GM19372 (cell line): ENCODE results near the gene PRKCQ.

Source experiments
- ATAC-seq: cut with Tn5 transposase; IDR thresholded peaks from one replicate; pipeline ENCODE4 v1.9.1; 2021; ENCODE audit warnings: mild to moderate bottlenecking, low read depth, moderate library complexity; ENCODE audit not compliant: unreplicated experiment

PRKCQ gene

DNA sequence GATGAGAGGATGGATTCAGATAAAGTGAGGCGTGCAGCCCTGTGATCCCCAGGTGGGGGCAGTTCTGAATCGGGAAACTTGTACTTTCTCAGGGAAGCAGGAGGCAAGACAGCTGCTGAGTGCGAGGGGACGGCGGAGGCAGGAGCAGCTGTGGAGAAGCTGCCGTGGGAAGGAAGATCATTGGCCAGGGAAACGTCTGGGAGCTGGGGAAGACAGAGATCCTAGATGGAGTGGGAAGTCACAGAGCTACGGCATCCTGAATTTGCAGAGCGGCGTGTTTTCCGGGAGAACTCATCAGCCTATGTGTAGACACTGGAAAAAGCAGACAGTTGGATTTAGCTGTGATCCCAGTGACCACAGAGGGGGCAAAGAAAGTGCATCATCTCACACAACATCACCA is 9.2 kb downstream of the PRKCQ start:
- no peak for ATAC-seq

DNA sequence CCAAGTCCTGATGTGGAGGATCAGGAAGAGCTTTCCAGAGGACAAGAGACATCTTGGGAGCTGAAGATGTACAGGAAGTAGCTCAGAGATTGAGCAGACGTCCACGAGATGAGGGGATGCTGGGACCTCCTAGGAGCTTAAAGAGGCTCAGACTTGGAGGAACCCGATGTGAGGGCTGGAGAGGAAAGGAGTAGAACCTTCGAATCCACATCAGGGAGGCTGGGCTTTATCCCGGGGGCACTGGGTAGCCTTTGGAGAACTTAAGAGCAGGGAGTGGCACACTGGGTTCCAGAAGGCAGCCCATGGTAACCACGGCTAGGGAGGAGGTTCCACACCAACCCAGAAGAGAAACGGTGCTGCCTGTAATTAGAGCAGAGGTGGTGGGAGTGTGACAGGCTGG is 10.8 kb downstream of the PRKCQ start:
- no peak for ATAC-seq

DNA sequence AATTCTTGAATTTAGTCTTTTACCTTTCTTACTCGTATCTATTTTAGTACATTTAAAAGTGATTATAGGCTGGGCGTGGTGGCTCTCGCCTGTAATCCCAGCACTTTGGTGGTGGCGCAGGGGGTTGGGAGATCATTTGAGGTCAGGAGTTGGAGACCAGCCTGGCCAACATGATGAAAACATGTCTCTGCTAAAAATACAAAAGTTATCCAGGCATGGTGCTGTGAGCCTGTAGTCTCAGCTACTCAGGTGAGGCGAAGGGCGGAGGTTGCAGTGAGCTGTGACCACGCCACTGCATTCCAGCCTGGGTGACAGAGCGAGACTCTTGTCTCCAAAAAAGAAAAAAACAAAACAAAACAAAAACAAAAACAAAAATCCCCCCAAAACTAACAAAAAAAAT is 12.2 kb downstream of the PRKCQ start:
- ATAC-seq, result no peak

DNA sequence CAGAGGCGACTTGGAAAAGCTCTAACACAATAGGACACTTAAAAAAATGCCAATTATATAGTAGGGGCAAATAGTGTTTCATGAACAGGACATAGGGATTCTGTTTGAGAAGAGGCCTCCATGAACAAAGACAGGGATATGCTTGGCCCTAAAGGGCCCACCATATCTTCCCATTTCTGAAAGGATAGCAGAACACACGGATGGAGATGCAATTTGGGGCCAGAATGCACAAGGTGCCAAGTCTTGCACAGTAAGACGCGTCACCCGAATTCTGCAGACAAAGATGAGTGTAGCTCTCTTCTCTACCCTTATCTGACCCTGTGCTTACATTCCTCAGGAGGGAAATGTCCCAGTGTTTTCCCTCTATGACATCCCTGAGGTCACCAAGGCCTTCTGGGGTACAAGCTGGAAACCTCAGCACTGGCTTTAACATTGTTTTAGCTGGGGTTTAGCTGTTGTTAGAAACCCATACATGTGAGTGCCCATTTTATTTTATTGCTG is 12.8 kb downstream of the PRKCQ start:
- ATAC-seq, result no peak

DNA sequence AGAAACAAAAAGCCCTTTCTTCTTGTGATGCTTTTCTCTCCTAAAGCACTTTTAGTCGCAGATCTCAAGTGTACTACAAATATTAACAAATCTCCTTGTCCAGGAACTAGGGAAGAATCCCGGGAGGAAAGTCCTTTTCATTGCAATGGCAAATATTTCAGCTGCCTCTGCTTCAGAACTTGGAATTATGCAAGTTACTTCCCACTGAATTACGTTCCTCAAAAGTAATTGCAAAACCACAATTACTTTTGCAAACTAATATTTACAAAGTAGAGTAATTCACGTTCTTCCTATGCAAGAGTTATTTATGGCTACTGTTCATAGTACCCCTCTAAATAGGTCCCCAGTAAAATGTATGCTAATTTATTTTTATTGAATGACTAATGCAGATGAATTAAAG is 14.5 kb downstream of the PRKCQ start:
- no peak for ATAC-seq

DNA sequence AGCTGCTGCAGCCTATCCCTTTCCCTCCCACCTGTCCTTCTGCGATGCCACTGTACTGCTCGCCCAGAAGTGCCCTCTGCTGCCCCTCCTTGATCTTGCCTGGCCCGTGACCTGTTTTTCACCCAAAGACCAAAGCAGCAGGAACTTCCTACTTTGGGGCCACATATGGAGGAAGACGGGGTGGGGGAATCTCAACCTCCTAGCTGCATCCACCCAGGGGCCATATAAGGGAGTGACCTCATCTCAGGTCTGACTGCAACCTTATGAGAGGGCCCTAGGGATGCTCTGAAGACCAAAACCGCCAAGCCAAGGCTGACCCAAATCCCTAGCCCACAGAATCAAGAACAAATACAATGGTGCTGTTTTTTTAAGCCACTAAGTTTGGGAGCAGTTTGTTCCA is 15.7 kb downstream of the PRKCQ start:
- no peak for ATAC-seq

DNA sequence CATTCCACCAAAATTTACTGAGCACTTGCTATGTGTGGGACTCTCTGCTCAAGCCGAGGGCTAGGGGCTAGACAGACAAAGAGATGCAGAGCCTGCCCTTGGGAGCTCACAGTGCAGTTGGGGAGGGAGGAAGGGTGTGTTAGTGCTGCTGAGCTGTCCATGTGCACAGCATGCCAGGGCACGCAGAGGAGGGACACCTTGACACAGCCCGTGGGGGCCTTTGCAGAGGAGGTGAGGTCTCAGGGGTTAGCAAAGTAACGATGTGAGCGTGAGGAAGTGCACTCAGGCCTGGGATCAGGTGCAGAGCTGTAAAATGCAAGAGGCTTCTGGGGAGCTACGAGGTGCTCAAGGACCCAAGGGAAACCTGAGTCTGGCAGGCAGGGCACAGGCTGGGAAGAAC is 16.3 kb downstream of the PRKCQ start:
- no peak for ATAC-seq

DNA sequence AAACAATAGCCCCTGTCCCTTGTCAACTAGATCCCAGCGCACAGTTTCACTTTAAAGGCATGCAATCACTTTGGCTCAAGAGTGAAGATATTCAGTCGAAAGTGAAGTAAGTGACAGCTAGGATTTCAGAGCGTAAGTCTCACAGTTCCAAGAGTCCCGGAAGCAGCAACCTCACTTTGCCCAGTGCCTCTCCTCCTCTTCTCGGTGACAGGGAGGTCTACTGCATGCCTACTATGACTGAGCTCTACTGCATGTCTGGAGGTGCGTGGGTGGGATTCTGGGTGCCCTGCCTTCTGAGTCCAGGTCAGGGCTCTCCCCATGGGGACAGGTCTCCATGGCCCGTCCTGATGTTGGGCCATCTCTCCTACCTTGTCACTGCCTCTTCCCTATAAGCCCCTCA is 17.0 kb downstream of the PRKCQ start:
- ATAC-seq, result no peak

DNA sequence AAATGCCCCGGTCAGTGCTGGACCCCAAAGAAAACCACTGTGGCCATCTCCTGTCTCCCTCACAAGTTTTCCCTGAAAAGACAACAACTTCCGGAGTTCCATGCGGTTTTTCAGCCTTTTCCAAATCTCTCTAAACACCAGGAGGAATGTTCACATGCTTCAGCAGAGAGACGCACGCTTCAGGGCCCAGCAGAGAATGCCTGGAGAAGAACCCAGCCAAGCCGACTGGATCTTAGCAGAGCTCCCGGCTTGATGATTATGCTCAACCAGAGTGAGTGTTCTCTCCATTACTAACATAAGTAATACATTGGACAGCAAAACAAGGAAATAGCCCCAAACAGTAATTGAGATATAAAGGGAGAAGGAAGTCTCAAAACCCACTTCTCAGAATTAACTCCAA is 17.9 kb downstream of the PRKCQ start:
- no peak for ATAC-seq

DNA sequence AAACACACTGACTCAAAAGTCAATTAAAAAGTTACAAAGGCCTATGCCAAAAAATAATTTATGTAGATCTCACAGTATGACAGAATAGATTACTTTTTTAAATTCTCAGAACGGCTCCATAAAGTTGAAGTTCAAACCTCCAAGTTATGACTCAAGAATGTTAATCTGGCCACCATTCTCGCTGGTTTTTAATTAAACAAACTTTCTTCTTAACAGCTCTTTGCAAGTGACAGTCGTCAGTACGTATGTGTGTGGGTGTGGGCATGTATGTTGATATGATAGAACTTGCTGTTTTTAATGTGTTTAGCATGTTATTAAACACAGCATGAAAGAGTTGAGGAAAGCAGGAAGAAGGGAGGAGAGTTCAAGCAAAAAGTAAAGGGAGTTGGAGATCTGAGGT is 18.5 kb downstream of the PRKCQ start:
- ATAC-seq, result no peak

DNA sequence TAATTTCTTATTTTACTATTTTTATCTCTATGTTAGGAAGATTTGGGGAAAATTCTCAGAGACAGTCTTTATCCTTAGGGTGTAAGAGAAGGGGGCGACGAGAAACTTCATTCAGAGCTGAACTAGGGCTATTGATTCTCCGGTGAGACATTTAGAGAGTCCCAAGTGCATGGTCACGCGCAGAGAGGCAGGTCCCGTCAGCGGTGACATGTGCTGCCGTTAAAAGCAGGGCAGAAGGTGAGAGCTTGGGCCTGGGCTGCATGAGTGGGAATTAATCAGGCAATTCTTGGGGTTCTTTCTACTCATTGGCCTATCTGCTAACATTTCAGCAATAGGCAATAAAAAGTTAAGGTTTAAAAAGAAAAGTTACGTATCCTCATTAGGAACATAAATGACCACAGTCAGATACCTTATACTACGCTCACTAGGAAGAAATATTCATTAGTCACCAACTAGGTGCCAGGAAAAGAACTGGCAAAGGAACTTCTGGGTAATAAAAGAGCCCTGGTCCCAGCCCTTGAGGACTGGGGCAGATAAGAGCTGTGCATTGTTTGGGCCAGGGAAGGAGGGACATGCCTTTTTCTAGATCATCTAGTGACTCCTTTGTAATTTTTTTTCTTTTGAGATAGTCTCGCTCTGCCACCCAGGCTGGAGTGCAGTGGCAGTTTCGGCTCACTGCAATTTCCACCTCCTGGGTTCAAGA is 21.2 kb downstream of the PRKCQ start:
- ATAC-seq, result no peak

DNA sequence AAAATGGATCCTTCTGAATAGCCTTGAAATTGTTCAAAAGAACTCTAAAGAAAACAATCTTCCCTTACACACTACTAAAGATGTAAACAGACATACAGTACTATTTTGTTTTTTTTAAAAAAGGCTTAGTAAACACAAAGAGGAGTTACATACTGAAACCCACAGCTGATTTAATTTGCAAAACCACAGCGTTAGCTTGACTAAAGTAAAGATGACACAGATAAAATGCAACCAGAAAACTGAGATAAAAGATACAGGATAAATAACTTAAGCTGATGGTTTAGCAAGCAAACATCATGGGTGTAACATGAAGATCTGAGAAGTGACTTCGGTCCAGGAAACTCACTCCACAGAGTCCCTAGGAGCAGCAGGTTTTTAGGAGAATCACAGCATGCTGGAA is 21.8 kb downstream of the PRKCQ start:
- no peak for ATAC-seq

DNA sequence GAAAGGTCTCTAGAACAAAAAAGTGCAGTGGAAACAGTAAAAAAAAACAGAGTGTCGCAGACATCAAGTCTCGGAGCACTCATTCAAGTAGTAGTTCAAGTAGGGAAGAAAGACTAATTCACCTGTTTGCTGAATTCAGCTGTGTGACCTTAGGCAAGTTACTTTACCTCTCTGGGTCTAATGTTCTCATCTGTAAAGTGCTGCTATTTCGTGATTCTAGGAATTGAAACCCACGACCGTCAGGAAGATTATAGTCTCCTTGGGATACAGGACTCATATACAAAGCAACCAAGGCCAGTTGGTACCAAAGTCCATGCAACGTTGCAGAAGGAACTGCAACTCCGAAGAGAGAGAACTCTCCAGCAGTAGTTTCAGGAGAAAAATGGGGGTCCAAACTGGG is 26.1 kb downstream of the PRKCQ start:
- ATAC-seq, result no peak

DNA sequence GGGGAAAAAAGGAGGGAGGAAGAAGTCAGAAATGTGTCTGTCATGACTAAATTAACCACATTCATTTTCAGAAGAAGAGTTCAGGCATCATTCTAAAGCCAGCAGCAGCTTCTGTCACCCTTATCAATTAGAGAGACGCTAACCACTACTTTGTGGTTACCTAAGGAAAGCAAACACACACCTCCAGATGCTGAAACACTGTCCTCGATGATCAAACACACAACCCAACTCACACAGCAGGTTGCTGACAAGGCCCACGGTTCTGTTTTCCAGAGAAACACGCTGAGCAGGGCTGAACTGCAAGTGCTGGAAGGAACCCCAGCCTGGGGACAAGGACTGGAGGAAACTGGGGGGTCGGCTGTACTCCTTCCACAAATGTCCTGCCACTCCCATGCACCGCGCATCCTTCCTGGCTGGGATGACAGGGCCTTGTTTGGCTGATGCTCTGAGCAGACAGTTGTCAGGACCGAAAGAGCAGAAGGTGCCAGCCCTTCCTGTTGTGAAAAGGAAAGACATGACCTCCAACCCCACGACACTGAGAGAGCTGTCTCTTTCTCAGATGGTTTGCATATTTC is 36.6 kb downstream of the PRKCQ start:
- peak; percentile 54 for ATAC-seq

DNA sequence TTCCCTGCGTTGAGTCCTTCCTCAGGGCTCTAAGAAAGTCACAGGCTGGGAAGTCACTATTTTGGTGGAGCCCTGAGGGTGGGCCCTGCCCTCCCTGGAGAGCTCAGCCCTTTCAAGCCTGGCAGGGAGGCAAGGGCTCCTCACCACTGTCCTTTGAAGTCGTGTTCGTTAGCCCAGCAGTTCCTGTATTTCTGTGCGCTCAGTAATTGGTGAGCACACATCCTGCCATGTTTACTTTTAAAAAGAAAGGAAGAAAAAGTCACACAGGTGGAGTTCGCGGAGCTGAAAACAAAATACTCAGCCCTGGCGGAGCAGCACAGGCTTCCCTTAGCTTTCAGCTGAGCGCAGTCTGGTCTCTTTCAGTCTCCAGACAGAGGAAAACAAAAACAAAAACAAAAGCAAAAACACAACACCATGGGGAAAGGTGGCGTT is 37.1 kb downstream of the PRKCQ start:
- peak; percentile 44 for ATAC-seq

DNA sequence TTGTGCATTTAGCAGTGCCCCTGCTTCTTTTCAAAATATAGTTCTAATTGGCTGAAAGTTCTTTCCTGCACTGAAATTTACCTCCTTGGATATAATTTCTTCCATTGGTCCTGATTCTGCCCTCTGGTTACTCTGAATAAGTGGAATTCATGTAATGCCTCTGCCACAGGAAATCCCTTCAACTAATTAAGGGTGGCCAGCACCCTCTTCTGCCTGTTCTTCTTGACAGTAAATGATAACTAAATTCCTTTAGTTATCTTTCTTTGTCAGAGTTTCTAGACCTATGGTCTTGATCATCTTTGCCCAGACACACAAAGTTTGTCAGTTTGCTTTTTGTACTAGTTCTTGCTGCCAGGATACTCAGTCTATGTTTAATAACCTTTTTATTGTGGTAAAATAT is 40.2 kb downstream of the PRKCQ start:
- no peak for ATAC-seq

DNA sequence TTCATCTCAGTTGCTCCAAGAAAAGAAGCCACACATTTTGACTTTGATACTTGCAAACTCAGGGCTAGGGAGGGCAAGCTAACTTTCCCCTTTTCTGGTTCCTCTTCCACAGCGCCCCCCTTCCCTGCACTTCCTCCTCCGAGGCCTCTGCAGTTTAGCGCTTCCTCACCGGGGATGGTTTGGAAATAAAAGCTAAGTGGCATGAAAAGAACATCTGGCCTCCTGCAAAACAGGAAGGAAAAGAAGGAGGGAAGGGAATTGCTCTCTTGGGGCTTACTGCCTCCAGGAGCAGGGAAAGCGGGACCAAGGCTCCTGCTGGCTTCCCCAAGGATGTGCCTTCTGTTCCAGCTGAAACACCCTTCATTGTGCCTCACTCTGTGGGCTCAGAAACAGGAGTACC is 42.3 kb downstream of the PRKCQ start:
- no peak for ATAC-seq

DNA sequence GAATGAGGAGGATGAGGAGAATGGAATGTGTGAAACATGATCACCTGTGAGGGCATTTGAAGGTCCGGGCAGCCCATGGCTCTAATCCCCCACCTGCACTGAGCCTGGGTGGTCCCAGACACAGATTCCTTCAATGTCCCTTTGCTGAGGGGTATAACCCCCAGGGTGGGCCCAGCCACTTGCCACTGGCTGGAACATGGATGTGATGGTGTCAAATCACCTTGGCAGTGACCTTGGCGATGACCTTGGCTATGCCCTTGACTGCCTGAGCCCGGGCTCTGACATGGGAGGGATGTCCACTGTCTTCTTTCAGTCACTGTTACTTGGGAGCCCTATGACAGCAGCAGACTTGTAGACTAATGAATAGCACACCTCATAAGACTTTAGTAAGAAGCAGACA is 44.0 kb downstream of the PRKCQ start:
- no peak for ATAC-seq

DNA sequence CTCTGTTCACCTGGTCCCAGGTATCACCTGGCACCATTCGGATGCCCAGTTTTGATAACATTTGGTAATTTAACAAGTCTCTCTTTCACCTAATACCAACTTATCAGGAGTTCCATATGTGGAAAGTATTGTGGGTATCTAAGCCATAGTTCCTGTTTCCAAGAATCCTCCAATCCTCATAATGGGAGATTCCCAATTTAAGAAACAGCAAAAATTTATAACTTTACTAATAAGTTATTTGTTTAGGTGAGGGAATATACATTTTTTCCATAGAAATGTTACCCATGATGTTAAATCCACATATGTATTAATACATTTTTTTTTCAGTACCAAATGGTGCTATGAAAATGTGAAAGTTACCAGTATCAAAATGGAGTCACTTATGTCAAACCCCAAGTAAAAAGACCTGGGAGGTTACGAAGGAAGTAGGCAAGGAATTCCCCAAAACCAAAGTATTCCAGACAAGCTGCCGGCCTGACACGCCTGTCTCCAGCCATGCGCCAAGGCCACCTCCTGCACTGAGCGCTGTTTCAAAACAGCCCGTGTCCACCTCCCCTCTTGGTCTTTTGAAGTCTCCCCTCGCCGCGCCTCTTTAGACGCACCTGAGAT is 44.8 kb downstream of the PRKCQ start:
- no peak for ATAC-seq

DNA sequence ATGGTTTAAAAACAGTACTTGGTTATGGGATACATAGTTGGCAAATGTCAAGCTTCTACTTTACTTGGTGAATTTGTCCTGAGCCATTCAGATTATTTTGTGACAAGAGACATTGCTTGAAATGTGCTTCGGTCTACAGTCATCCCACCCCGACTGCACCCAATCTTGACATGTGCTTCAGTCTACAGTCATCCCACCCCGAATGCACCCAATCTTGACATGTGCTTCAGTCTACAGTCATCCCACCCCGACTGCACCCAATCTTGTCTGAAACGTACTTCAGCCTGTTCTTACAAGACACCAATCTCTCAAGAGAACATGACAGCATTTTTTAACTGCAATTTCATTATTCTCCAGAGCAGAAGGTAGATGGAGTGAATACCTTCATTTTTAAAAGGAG is 47.8 kb downstream of the PRKCQ start:
- no peak for ATAC-seq

DNA sequence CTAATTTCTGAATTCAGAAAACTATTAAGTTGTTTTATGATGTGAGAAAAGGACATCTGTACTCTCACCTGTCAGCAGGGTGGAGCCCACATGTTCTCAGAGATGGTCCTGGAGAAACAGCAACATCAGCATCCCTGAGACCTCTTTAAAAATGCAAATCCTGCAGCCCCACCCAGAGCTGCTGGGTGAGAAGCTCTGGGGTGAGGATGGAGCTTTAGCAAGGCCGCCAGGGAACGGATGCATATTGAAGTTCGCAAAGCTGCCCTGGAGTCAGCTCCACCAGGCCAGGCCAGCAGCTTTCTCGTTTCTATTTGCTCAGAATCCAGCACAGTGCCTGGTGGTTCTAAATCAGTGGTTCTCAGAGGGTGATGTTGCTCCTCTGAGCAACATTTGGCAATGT is 49.1 kb downstream of the PRKCQ start:
- no peak for ATAC-seq

DNA sequence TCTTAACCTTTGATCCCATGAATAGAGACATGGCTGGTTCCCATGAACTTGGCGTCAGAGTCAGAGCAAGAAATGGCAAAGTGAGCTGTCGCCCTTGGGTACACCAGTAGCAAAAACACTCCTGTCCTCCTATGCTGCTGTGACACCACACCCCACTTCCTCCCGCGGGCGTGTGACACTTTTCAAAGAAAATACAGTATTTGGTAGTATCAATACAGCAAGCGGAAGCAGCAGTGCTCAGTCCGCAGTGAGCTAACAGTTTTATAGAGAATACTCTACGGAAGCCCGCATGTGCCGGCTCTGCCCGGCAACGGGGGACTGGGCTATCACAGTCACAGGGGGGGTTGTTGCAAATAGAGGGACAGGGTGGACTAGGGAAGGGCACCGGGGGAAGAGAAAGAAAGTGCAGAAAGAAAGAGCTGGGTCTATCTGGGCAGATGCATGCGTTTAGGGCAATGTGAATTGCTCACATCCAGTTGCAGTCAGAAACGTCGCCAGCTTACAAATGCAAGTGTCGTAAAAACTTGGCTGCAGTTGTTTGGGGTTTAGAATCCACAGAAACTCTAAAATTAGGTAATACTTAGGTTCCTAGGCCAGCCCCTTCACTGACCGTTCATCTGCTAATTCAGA is 49.8 kb downstream of the PRKCQ start:
- ATAC-seq, result no peak
